ENCODE data around the gene PLEKHG5. TPM values are rescaled to one million over a fixed set of nuclear protein-coding genes. Genes with fewer than 3 reads are reported as not detected.

Gene PLEKHG5
- total and polyA plus RNA-seq, 4 donors: 0.28 to 1.9 (median 1.1) TPM

DNA sequence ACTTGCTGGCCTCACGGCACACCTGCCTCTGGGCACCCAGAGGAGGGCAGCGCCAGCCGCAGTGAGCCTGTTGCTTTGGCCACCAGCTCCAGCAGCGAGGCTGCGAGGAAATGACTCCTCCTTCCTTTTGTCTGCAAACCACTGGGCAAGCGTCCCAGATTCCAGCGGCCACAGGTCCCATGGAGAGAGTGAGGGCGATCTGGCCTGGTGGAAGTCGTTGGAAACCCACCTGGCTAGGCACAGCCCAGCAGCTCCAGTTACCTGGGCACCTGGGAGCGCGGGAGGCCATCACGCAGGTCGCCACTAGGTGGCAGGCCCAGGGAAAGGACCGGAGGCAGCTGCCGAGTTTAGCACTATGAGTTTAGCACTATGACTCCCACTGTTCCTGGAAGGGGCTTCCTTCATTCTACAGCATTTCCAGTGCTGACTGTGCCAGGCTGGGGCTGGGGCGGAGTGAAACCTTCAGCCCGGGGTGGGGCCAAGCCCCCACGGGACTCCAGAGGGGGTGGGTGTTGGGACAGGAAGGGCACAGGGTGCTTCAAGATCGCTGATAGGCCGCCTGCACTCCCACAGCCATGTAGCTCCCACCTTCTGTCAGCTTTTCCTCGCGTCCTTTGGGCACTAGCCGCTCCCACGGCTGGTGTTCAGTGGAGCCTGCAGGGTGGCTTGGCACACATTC is 68.0 kb downstream of the PLEKHG5 start:
- Histone ChIP-seq H3K9ac (ENCODE audit: low read depth in 1 of 2, low read length in 2 of 2) (no peak overlapping the region), H3K27ac (ENCODE audit: low read depth in 1 of 2, low read length in 2 of 2) (no peak overlapping the region), H3K9me3 (ENCODE audit: control insufficient read depth in 4 of 4, low read length in 3 of 4) (no peaks in the 10 kb centered on the region), H3K4me1 (ENCODE audit: control insufficient read depth in 4 of 4, insufficient read depth in 4 of 4, low read length in 3 of 4) (peaks cover 12 to 33% (median 20%) of the 10 kb centered on the region in 4 donors), H3K4me3 (ENCODE audit: low read depth in 1 of 3, low read length in 3 of 3) (no peak overlapping the region), H3K27me3 (ENCODE audit: control insufficient read depth in 4 of 4, insufficient read depth in 4 of 4, low read length in 3 of 4) (peaks cover 2 to 9% (median 3%) of the 10 kb centered on the region in 4 donors), H3K36me3 (ENCODE audit: control insufficient read depth in 4 of 4, insufficient read depth in 3 of 4, low read depth in 1 of 4, low read length in 3 of 4) (no peaks in the 10 kb centered on the region)
- DNase-seq (ENCODE audit: low spot score): peak; percentile 75
- TF ChIP-seq, protein P1, sequence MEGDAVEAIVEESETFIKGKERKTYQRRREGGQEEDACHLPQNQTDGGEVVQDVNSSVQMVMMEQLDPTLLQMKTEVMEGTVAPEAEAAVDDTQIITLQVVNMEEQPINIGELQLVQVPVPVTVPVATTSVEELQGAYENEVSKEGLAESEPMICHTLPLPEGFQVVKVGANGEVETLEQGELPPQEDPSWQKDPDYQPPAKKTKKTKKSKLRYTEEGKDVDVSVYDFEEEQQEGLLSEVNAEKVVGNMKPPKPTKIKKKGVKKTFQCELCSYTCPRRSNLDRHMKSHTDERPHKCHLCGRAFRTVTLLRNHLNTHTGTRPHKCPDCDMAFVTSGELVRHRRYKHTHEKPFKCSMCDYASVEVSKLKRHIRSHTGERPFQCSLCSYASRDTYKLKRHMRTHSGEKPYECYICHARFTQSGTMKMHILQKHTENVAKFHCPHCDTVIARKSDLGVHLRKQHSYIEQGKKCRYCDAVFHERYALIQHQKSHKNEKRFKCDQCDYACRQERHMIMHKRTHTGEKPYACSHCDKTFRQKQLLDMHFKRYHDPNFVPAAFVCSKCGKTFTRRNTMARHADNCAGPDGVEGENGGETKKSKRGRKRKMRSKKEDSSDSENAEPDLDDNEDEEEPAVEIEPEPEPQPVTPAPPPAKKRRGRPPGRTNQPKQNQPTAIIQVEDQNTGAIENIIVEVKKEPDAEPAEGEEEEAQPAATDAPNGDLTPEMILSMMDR (IDR thresholded peaks at IDR 0.05; ENCODE audit: low read depth, low read length, missing input control): peak; percentile 72
- TF ChIP-seq RAD21 (IDR thresholded peaks at IDR 0.05) (peak; percentile 64 to 76), HNF4A (conservative IDR thresholded peaks at IDR 0.05) (no peak), NR2F2 (IDR thresholded peaks at IDR 0.05) (no peak), TAF1 (conservative IDR thresholded peaks at IDR 0.05) (no peak), RXRA (IDR thresholded peaks at IDR 0.05) (no peak)
- 9% methylated on average over 24 of the region's 24 CpGs for WGBS

DNA sequence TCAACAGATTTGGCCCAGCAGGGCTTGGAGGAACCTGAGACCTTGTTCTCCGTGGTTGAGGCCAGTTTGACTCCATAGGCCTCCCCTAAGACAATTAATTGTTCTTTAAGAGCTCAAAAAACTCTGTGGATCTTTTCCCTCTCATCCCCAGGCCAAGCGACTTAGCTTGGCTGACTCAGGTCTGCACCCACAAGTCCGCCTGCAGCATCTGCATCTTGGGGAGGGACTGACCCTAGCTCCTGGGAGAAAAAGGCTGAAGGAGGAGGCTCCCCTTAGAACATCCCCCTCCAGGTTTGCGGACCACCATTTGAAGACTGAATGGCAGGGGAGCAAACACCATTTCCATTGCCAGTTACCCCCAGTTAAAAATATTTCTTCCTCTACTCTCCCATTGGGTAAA is 70.2 kb downstream of the PLEKHG5 start:
- no peak overlapping the region for H3K4me3 ChIP-seq (ENCODE audit: low read depth in 1 of 3, low read length in 3 of 3)
- H3K27me3 ChIP-seq (ENCODE audit: control insufficient read depth in 4 of 4, insufficient read depth in 4 of 4, low read length in 3 of 4): peaks cover 2 to 9% (median 3%) of the 10 kb centered on the region in 4 donors
- H3K36me3 ChIP-seq (ENCODE audit: control insufficient read depth in 4 of 4, insufficient read depth in 3 of 4, low read depth in 1 of 4, low read length in 3 of 4): no peaks in the 10 kb centered on the region
- H3K27ac ChIP-seq (ENCODE audit: low read depth in 1 of 2, low read length in 2 of 2): no peak overlapping the region
- H3K9ac ChIP-seq (ENCODE audit: low read depth in 1 of 2, low read length in 2 of 2): no peak overlapping the region
- TF ChIP-seq YY1 (IDR thresholded peaks at IDR 0.05): no peak
- TF ChIP-seq HNF4G (IDR thresholded peaks at IDR 0.05): no peak
- TF ChIP-seq FOXA1 (IDR thresholded peaks at IDR 0.05): no peak
- no peak for TF ChIP-seq RXRA (IDR thresholded peaks at IDR 0.05)
- TF ChIP-seq, protein P2, sequence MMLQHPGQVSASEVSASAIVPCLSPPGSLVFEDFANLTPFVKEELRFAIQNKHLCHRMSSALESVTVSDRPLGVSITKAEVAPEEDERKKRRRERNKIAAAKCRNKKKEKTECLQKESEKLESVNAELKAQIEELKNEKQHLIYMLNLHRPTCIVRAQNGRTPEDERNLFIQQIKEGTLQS (IDR thresholded peaks at IDR 0.05): no peak
- TF ChIP-seq, protein P3, sequence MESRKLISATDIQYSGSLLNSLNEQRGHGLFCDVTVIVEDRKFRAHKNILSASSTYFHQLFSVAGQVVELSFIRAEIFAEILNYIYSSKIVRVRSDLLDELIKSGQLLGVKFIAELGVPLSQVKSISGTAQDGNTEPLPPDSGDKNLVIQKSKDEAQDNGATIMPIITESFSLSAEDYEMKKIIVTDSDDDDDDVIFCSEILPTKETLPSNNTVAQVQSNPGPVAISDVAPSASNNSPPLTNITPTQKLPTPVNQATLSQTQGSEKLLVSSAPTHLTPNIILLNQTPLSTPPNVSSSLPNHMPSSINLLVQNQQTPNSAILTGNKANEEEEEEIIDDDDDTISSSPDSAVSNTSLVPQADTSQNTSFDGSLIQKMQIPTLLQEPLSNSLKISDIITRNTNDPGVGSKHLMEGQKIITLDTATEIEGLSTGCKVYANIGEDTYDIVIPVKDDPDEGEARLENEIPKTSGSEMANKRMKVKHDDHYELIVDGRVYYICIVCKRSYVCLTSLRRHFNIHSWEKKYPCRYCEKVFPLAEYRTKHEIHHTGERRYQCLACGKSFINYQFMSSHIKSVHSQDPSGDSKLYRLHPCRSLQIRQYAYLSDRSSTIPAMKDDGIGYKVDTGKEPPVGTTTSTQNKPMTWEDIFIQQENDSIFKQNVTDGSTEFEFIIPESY (IDR thresholded peaks at IDR 0.05): no peak
- TF ChIP-seq, protein P1 (IDR thresholded peaks at IDR 0.05; ENCODE audit: low read depth, low read length, missing input control): no peak
- TF ChIP-seq GABPA (IDR thresholded peaks at IDR 0.05 in 1 of 2, conservative IDR thresholded peaks at IDR 0.05 in 1 of 2): no peak
- no peak for TF ChIP-seq EGR1 (IDR thresholded peaks at IDR 0.05; ENCODE audit: low read depth in 2 of 2)
- no peak for TF ChIP-seq FOXA2 (IDR thresholded peaks at IDR 0.05)
- no peak for TF ChIP-seq RAD21 (IDR thresholded peaks at IDR 0.05)
- TF ChIP-seq, protein P4, sequence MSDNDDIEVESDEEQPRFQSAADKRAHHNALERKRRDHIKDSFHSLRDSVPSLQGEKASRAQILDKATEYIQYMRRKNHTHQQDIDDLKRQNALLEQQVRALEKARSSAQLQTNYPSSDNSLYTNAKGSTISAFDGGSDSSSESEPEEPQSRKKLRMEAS (IDR thresholded peaks at IDR 0.05): no peak
- TF ChIP-seq JUND (IDR thresholded peaks at IDR 0.05): no peak
- TF ChIP-seq, protein P5, sequence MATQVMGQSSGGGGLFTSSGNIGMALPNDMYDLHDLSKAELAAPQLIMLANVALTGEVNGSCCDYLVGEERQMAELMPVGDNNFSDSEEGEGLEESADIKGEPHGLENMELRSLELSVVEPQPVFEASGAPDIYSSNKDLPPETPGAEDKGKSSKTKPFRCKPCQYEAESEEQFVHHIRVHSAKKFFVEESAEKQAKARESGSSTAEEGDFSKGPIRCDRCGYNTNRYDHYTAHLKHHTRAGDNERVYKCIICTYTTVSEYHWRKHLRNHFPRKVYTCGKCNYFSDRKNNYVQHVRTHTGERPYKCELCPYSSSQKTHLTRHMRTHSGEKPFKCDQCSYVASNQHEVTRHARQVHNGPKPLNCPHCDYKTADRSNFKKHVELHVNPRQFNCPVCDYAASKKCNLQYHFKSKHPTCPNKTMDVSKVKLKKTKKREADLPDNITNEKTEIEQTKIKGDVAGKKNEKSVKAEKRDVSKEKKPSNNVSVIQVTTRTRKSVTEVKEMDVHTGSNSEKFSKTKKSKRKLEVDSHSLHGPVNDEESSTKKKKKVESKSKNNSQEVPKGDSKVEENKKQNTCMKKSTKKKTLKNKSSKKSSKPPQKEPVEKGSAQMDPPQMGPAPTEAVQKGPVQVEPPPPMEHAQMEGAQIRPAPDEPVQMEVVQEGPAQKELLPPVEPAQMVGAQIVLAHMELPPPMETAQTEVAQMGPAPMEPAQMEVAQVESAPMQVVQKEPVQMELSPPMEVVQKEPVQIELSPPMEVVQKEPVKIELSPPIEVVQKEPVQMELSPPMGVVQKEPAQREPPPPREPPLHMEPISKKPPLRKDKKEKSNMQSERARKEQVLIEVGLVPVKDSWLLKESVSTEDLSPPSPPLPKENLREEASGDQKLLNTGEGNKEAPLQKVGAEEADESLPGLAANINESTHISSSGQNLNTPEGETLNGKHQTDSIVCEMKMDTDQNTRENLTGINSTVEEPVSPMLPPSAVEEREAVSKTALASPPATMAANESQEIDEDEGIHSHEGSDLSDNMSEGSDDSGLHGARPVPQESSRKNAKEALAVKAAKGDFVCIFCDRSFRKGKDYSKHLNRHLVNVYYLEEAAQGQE (IDR thresholded peaks at IDR 0.05): no peak
- TF ChIP-seq TAF1 (conservative IDR thresholded peaks at IDR 0.05): no peak
- DNase-seq (ENCODE audit: low spot score): no peak
- 77% methylated on average over 4 of the region's 4 CpGs for WGBS
- H3K9me3 ChIP-seq (ENCODE audit: control insufficient read depth in 4 of 4, low read length in 3 of 4): no peaks in the 10 kb centered on the region
- peaks cover 19 to 39% (median 25%) of the 10 kb centered on the region in 4 donors for H3K4me1 ChIP-seq (ENCODE audit: control insufficient read depth in 4 of 4, insufficient read depth in 4 of 4, low read length in 3 of 4)
